HepG2 (cell line): ENCODE results near the gene PGPEP1. TPM values are rescaled to one million over a fixed set of nuclear protein-coding genes. Genes with fewer than 3 reads are reported as not detected.
A peak's percentile ranks its signal among the peaks of the same experiment; 100 is the strongest.

Experiments
- EHMT2 ChIP-seq: fragments of 200-600 bp; sonication (generic); IDR thresholded peaks from 2 replicates; pipeline ENCODE4 v1.7.0; 2017; ENCODE audit warnings: antibody characterized with exemption, low read depth, low read length, borderline replicate concordance
- ERF ChIP-seq: IDR thresholded peaks from 2 replicates; pipeline ENCODE4 v1.6.1; 2018; ENCODE audit warnings: missing biosample characterization, missing genetic modification reagents
- GLI4 ChIP-seq: sonication (generic); formaldehyde crosslinking; IDR thresholded peaks from 2 replicates; pipeline ENCODE4 v1.5.1; 2020; ENCODE audit warnings: missing genetic modification reagents, mild to moderate bottlenecking, moderate library complexity, borderline replicate concordance
- GTF2F1 ChIP-seq: fragments of 150-350 bp; IDR thresholded peaks from 2 replicates; pipeline ENCODE4 v1.6.1; 2014; ENCODE audit warnings: low read length
- HDAC6 ChIP-seq: fragments of 200-600 bp; sonication (generic); IDR thresholded peaks from 2 replicates; pipeline ENCODE4 v1.7.0; 2017; ENCODE audit warnings: mild to moderate bottlenecking, antibody characterized with exemption, low read length, low read depth
- JDP2 ChIP-seq: sonication (generic); formaldehyde crosslinking; IDR thresholded peaks from 2 replicates; pipeline ENCODE4 v1.8.1; 2022; ENCODE audit warnings: missing genetic modification reagents, borderline replicate concordance
- KDM3A ChIP-seq: IDR thresholded peaks from 2 replicates; pipeline ENCODE4 v1.6.1; 2018; ENCODE audit warnings: low read depth, missing compliant biosample characterization
- NFE2L1 ChIP-seq: sonication (generic); formaldehyde crosslinking; IDR thresholded peaks from 2 replicates; pipeline ENCODE4 v1.4.0; 2020; ENCODE audit warnings: missing genetic modification reagents, mild to moderate bottlenecking, borderline replicate concordance
- NPAS2 ChIP-seq: sonication (generic); formaldehyde crosslinking; IDR thresholded peaks from 2 replicates; pipeline ENCODE4 v1.8.0; 2022; ENCODE audit warnings: mild to moderate bottlenecking, missing genetic modification reagents, borderline replicate concordance
- RERE ChIP-seq: IDR thresholded peaks from 2 replicates; pipeline ENCODE4 v1.6.1; 2016; ENCODE audit warnings: low read depth, missing genetic modification reagents, missing compliant biosample characterization
- SYNCRIP ChIP-seq: fragments of 200-400 bp; formaldehyde crosslinking; IDR thresholded peaks from 2 replicates; pipeline ENCODE4 v1.6.1; 2018; ENCODE audit warnings: mild to moderate bottlenecking, low read depth, low read length; ENCODE audit not compliant: insufficient read depth
- TFAP4 ChIP-seq: sonication (generic); IDR thresholded peaks from 2 replicates; pipeline ENCODE4 v1.6.1; 2016; ENCODE audit warnings: low read depth, borderline replicate concordance
- ZMAT3 ChIP-seq: sonication (generic); formaldehyde crosslinking; conservative IDR thresholded peaks from 2 replicates; pipeline ENCODE4 v1.7.0; 2021; ENCODE audit warnings: missing genetic modification reagents
- ZNF205 ChIP-seq: IDR thresholded peaks from 2 replicates; pipeline ENCODE4 v1.6.1; 2018; ENCODE audit warnings: missing biosample characterization, missing genetic modification reagents
- ZNF574 ChIP-seq: sonication (generic); formaldehyde crosslinking; IDR thresholded peaks from 2 replicates; pipeline ENCODE4 v1.4.0; 2020; ENCODE audit warnings: missing genetic modification reagents
- ZNF639 ChIP-seq: conservative IDR thresholded peaks from 2 replicates; pipeline ENCODE4 v1.6.1; 2018; ENCODE audit warnings: missing genetic modification reagents
- ZNF841 ChIP-seq: sonication (generic); formaldehyde crosslinking; IDR thresholded peaks from 2 replicates; pipeline ENCODE4 v1.8.1; 2023; ENCODE audit warnings: missing genetic modification reagents, borderline replicate concordance
- polyA plus RNA-seq, 8 experiments: library from polyadenylated mRNA; depleted of rRNA in 3 of 8; stranded (reverse) in 7 of 8; unstranded in 1 of 8; fragments of >200 nt; fragmentation: Illumina TruSeq in 4 of 8; extraction: Trizol in 4 of 8; gene quantifications; 2 replicates each; pipeline versions ENCODE4 v1.2.1 to v1.2.3, GENCODE V29; 2011 to 2016; ENCODE audit warnings: low read depth in 4 of 8, missing spikeins in 1 of 8, mixed read lengths in 1 of 8; ENCODE audit not compliant: insufficient read depth in 1 of 8
- total RNA-seq, 5 experiments: library from RNA; depleted of rRNA; stranded (reverse); fragments of >200 nt; fragmentation: Illumina TruSeq; extraction: Trizol; gene quantifications; 2 replicates each; pipeline ENCODE4 v1.2.3, GENCODE V29; 2016; ENCODE audit warnings: low read depth in 1 of 5

Gene PGPEP1
- total and polyA plus RNA-seq, 2 of the 13 experiments (the other 11 are each of a cell fraction or from before 2014, with no cell fraction given) = 53.1 to 56.6 TPM

GRCh38 chr19:18379803-18380747 is 39.7 kb downstream of the PGPEP1 start (continued):
- TF ChIP-seq JDP2 (no peak), ZNF639 (no peak; the same call in 1 of the 2 replicates), ZMAT3 (CRISPR knock-in tag) (peak; percentile 93), GLI4 (no peak; the same call in 1 of the 2 replicates), SYNCRIP (no peak), EHMT2 (no peak), NPAS2 (no peak), ERF (CRISPR knock-in tag) (peak; percentile 95), ZNF205 (CRISPR knock-in tag) (peak; percentile 93), KDM3A (peak; percentile 66; the same call in 1 of the 2 replicates), HDAC6 (no peak), TFAP4 (peak; percentile 91), NFE2L1 (CRISPR knock-in tag) (peak; percentile 90; the same call in 1 of the 2 replicates), ZNF841 (CRISPR knock-in tag) (peak; percentile 76; the same call in 1 of the 2 replicates), RERE (CRISPR knock-in tag) (peak; percentile 95), GTF2F1 (no peak), ZNF574 (CRISPR knock-in tag) (peak; percentile 79)
